Measurements from ENCODE around the gene HAAO.

DNA sequence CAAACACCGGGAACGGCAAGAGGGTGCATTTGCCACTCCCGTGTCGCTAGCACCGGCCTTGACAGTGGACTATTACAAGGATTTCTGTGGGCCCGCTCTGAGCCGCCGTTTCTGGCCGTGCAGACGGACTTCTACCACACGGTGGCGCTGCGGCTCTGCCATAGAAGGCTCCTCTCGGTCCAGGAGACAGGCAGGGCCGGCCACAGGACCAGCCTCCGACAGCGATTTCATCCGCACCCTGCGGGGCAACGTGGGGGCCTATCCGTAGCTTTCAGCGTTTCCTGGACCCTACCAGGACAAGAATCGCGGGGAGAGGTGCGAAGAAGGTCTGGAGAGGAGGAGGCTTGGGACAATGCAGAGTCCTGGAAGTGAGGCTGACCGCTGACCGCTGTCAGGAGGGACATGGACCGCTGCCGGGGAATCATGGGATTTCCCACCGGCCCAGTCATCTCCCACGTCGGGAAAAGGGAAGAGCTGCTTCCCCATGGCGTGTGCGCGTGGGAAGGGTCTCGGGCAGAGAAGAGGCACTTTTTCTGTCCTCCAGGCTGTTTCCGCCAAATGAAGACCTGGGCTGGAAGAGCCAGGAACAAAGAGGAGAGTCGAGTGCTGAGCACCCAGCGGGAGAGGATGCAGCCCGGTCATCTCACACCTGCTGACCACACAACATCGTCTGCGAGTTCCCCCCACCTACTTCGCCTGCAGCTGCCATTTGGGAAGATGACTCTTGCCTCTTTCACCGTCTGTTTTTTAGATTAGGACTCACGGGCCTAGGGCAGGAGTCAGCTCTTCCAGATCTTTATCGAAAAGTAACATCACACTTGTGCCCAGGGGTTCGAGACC is 35.5 kb upstream of the HAAO start:
- TF ChIP-seq POLR2A (IDR thresholded peaks at IDR 0.05; ENCODE audit: low read length): no peak
- no peak for TF ChIP-seq GATA1 (IDR thresholded peaks at IDR 0.05; ENCODE audit: low read depth, low read length)

All from erythroblast (primary cell).